ENCODE data around the gene ZNF296. TPM values are rescaled to one million over a fixed set of nuclear protein-coding genes. Genes with fewer than 3 reads are reported as not detected.

The ZNF296 gene
- polyA plus RNA-seq, 1 donor from 2014 or later, result 1.4 TPM

GRCh38 chr19:45115809-45116615, 39.7 kb upstream of the ZNF296 start:
- no peaks in the 10 kb centered on the region for H3F3A ChIP-seq (ENCODE audit: insufficient read depth, low read length, poor library complexity, severe bottlenecking)
- H3K9me2 ChIP-seq (ENCODE audit: insufficient read depth, low read length), result no peaks in the 10 kb centered on the region
- H3K9ac ChIP-seq (ENCODE audit: low read length), result no peak overlapping the region
- H3K4me2 ChIP-seq (ENCODE audit: low read length), result no peak overlapping the region
- TF ChIP-seq SMC3 (conservative IDR thresholded peaks at IDR 0.05; ENCODE audit: poor library complexity) (no peak), POLR2AphosphoS5 (IDR thresholded peaks at IDR 0.05) (no peak), REST (IDR thresholded peaks at IDR 0.05; ENCODE audit: borderline replicate concordance) (no peak), RAD21 (conservative IDR thresholded peaks at IDR 0.05) (no peak), MXI1 (conservative IDR thresholded peaks at IDR 0.05; ENCODE audit: poor library complexity, severe bottlenecking) (no peak), EZH2 (IDR thresholded peaks at IDR 0.05; ENCODE audit: borderline replicate concordance, insufficient read depth, low read length, poor library complexity, severe bottlenecking) (no peak), EP300 (conservative IDR thresholded peaks at IDR 0.05; ENCODE audit: poor library complexity, severe bottlenecking) (no peak)
- H3K4me3 ChIP-seq (ENCODE audit: low read length), result no peak overlapping the region
- no peak overlapping the region for H2AFZ ChIP-seq (ENCODE audit: low read depth, low read length)
- no peaks in the 10 kb centered on the region for H4K20me1 ChIP-seq (ENCODE audit: insufficient read depth)
- no peaks in the 10 kb centered on the region for H3K27me3 ChIP-seq (ENCODE audit: insufficient read depth, low read depth, low read length)
- H3K36me3 ChIP-seq (ENCODE audit: insufficient read depth, low read length), result no peaks in the 10 kb centered on the region
- H3K27ac ChIP-seq (ENCODE audit: low read length), result no peak overlapping the region
- no peaks in the 10 kb centered on the region for H3K9me3 ChIP-seq (ENCODE audit: low read length)
- H3K79me2 ChIP-seq (replicated peaks; ENCODE audit: insufficient read depth, low read length), result peaks cover 23% of the 10 kb centered on the region

GRCh38 chr19:45114116-45114515, 37.8 kb upstream of the ZNF296 start:
- H3F3A ChIP-seq (ENCODE audit: insufficient read depth, low read length, poor library complexity, severe bottlenecking), result no peaks in the 10 kb centered on the region
- peaks cover 32% of the 10 kb centered on the region for H3K79me2 ChIP-seq (replicated peaks; ENCODE audit: insufficient read depth, low read length)
- H3K4me2 ChIP-seq (ENCODE audit: low read length), result no peak overlapping the region
- H2AFZ ChIP-seq (ENCODE audit: low read depth, low read length), result no peak overlapping the region
- no peak for TF ChIP-seq EZH2 (IDR thresholded peaks at IDR 0.05; ENCODE audit: borderline replicate concordance, insufficient read depth, low read length, poor library complexity, severe bottlenecking)
- no peak for TF ChIP-seq POLR2AphosphoS5 (IDR thresholded peaks at IDR 0.05)
- no peak for TF ChIP-seq TAF1 (IDR thresholded peaks at IDR 0.05; ENCODE audit: low read depth)
- TF ChIP-seq MXI1 (conservative IDR thresholded peaks at IDR 0.05; ENCODE audit: poor library complexity, severe bottlenecking), result no peak
- TF ChIP-seq EP300 (conservative IDR thresholded peaks at IDR 0.05; ENCODE audit: poor library complexity, severe bottlenecking), result no peak
- TF ChIP-seq CTCF (IDR thresholded peaks at IDR 0.05; ENCODE audit: poor library complexity, severe bottlenecking), result no peak
- TF ChIP-seq RAD21 (conservative IDR thresholded peaks at IDR 0.05), result no peak
- TF ChIP-seq SMC3 (conservative IDR thresholded peaks at IDR 0.05; ENCODE audit: poor library complexity), result no peak
- no peak for TF ChIP-seq REST (IDR thresholded peaks at IDR 0.05; ENCODE audit: borderline replicate concordance)
- H4K20me1 ChIP-seq (ENCODE audit: insufficient read depth), result no peaks in the 10 kb centered on the region
- no peaks in the 10 kb centered on the region for H3K9me3 ChIP-seq (ENCODE audit: low read length)
- H3K27me3 ChIP-seq (ENCODE audit: insufficient read depth, low read depth, low read length), result no peaks in the 10 kb centered on the region
- H3K9me2 ChIP-seq (ENCODE audit: insufficient read depth, low read length), result no peaks in the 10 kb centered on the region
- H3K4me3 ChIP-seq (ENCODE audit: low read length), result no peak overlapping the region
- no peaks in the 10 kb centered on the region for H3K36me3 ChIP-seq (ENCODE audit: insufficient read depth, low read length)
- no peak overlapping the region for H3K27ac ChIP-seq (ENCODE audit: low read length)
- no peak overlapping the region for H3K9ac ChIP-seq (ENCODE audit: low read length)

Data from neural cell (in vitro differentiated cells).